Hair follicle dermal papilla cell (primary cell): Measurements from ENCODE around the gene FBXO15. TPM values are rescaled to one million over a fixed set of nuclear protein-coding genes. Genes with fewer than 3 reads are reported as not detected.

Source experiments
- total RNA-seq: library from RNA; depleted of rRNA; stranded (reverse); fragments of >200 nt; gene quantifications from 2 replicates; pipeline ENCODE4 v1.2.3, GENCODE V29; 2012

FBXO15 gene, protein sequence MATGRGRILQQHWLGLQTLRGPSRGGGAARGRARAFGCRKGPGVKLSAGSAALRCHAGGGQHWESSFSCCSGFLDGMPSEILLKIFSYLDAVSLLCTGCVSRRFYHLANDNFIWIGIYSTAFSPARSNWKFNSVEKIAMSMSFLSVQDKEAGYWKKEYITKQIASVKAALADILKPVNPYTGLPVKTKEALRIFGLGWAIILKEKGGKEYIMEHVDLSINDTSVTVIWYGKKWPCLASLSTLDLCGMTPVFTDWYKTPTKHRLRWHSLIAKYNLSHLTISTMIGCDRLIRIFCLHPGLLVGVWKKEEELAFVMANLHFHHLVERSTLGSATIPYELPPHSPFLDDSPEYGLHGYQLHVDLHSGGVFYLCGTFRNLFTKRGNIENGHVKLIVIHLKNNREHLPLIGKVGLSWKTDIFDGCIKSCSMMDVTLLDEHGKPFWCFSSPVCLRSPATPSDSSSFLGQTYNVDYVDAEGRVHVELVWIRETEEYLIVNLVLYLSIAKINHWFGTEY
- 0.49 TPM in 1 of 2 replicates, not detected in the other for total RNA-seq

DNA sequence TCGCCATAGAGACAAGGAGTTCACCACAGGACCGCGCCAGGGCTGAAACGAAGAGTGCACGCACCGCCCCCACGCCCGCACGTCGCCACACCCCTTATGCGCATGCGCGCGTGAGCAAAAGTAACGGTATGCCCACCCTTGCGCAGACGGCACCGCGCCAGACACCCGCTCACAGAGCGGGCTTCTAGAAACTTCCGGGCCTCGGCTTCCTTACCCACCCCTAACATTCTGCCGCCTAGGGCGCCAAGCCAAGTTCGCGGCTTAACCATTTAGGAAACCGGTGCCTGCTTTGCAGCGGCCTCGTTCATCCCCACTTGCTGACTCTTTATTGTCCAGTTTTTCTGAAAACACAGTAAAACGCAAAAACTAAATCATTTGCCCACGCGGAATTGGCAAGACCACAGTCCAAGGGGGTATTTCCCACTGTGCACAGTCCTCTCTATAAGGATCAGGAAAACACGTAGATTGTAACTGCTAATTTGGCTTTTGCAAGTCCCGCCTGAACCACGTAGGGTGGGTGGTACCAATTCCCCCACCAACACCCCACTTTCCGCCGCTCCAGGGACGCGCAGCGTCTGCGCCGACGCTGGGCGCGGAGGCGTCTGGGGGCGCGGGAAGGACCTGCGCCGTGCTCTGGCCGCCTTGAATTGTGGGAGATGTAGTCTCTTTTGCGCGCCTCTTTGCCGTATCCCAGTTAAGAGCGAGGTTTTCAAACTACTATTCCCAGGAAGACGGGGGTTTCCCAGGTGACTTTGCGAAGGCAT, at the start of gene FBXO15, which contains the start of gene TIMM21:
Gene FBXO15, minus strand, starts transcription at position 56 of the 764 bp plus-strand sequence. Its CDS starts 49 bp downstream, at position 7.
Gene TIMM21, plus strand, starts transcription at position 745 of the 764 bp plus-strand sequence. CDS start 286 bp downstream, outside the sequence.

Other genes with a start within 250 kb of the FBXO15 start
- 10.3 and 16.4 TPM in 2 replicates for gene TIMM21, start 689 bp upstream of the FBXO15 start, total RNA-seq
- gene CYB5A, start 144.1 kb upstream of the FBXO15 start, total RNA-seq: 51.9 and 53.9 TPM in 2 replicates
- not detected in 2 replicates for gene C18orf63, start 168.0 kb upstream of the FBXO15 start, total RNA-seq